ENCODE data around the gene MEIOC.
"Not testable (repeated sequence)": the region's sequence is repeated elsewhere in the genome, so short reads cannot be mapped to it uniquely, and the experiment has no call there.

MEIOC gene

GRCh38 chr17:44655983-44656710 is at the start of gene MEIOC:
Gene MEIOC (plus strand): TSS chr17:44656468. CDS start chr17:44656614, 146 bp downstream.
- Histone ChIP-seq H3K4me3 (ENCODE audit: low read depth in 1 of 2, low read length in 2 of 2) (peak within 1 kb of the TSS in 1 of 2 donors; percentile 47), H3K9me3 (ENCODE audit: control insufficient read depth in 1 of 2, low read length in 2 of 2) (no peaks in the 10 kb centered on the region), H3K27ac (ENCODE audit: low read length) (no peak within 1 kb of the TSS), H3K36me3 (ENCODE audit: control insufficient read depth in 1 of 2, insufficient read depth in 2 of 2, low read length in 2 of 2) (no peaks in the 10 kb centered on the region), H3K4me1 (ENCODE audit: control insufficient read depth in 1 of 2, insufficient read depth in 2 of 2, low read length in 2 of 2) (peaks cover 0 to 7% of the 10 kb centered on the region in 2 donors), H3K27me3 (ENCODE audit: low read depth, low read length) (peaks cover 5% of the 10 kb centered on the region)

- Histone ChIP-seq H3K9me3 (ENCODE audit: control insufficient read depth in 1 of 2, low read length in 2 of 2) (no peaks in the 10 kb centered on the region), H3K4me3 (ENCODE audit: low read depth in 1 of 2, low read length in 2 of 2) (no peak overlapping the region), H3K36me3 (ENCODE audit: control insufficient read depth in 1 of 2, insufficient read depth in 2 of 2, low read length in 2 of 2) (no peaks in the 10 kb centered on the region), H3K27me3 (ENCODE audit: low read depth, low read length) (no peaks in the 10 kb centered on the region), H3K4me1 (ENCODE audit: control insufficient read depth in 1 of 2, insufficient read depth in 2 of 2, low read length in 2 of 2) (peaks cover 0 to 6% of the 10 kb centered on the region in 2 donors), H3K27ac (ENCODE audit: low read length) (no peak overlapping the region)
Measured at GRCh38 chr17:44606658-44607057, 49.6 kb upstream of the MEIOC start.

GRCh38 chr17:44607836-44608690 is 48.2 kb upstream of the MEIOC start:
- H3K4me3 ChIP-seq (ENCODE audit: low read depth in 1 of 2, low read length in 2 of 2), result no peak overlapping the region
- no peaks in the 10 kb centered on the region for H3K27me3 ChIP-seq (ENCODE audit: low read depth, low read length)
- peaks cover 0 to 6% of the 10 kb centered on the region in 2 donors for H3K4me1 ChIP-seq (ENCODE audit: control insufficient read depth in 1 of 2, insufficient read depth in 2 of 2, low read length in 2 of 2)
- H3K9me3 ChIP-seq (ENCODE audit: control insufficient read depth in 1 of 2, low read length in 2 of 2), result no peaks in the 10 kb centered on the region
- no peaks in the 10 kb centered on the region for H3K36me3 ChIP-seq (ENCODE audit: control insufficient read depth in 1 of 2, insufficient read depth in 2 of 2, low read length in 2 of 2)
- no peak overlapping the region for H3K27ac ChIP-seq (ENCODE audit: low read length)

- Histone ChIP-seq H3K36me3 (ENCODE audit: control insufficient read depth in 1 of 2, insufficient read depth in 2 of 2, low read length in 2 of 2) (no peaks in the 10 kb centered on the region), H3K4me1 (ENCODE audit: control insufficient read depth in 1 of 2, insufficient read depth in 2 of 2, low read length in 2 of 2) (peaks cover 0 to 6% of the 10 kb centered on the region in 2 donors), H3K27me3 (ENCODE audit: low read depth, low read length) (no peaks in the 10 kb centered on the region), H3K4me3 (ENCODE audit: low read depth in 1 of 2, low read length in 2 of 2) (no peak overlapping the region), H3K9me3 (ENCODE audit: control insufficient read depth in 1 of 2, low read length in 2 of 2) (no peaks in the 10 kb centered on the region), H3K27ac (ENCODE audit: low read length) (no peak overlapping the region)
Measured at GRCh38 chr17:44608727-44609435, 47.4 kb upstream of the MEIOC start.

GRCh38 chr17:44610331-44610730 is 45.9 kb upstream of the MEIOC start:
- no peaks in the 10 kb centered on the region for H3K36me3 ChIP-seq (ENCODE audit: control insufficient read depth in 1 of 2, insufficient read depth in 2 of 2, low read length in 2 of 2)
- H3K9me3 ChIP-seq (ENCODE audit: control insufficient read depth in 1 of 2, low read length in 2 of 2), result no peaks in the 10 kb centered on the region
- no peak overlapping the region for H3K27ac ChIP-seq (ENCODE audit: low read length)
- no peak overlapping the region for H3K4me3 ChIP-seq (ENCODE audit: low read depth in 1 of 2, low read length in 2 of 2)
- H3K27me3 ChIP-seq (ENCODE audit: low read depth, low read length), result no peaks in the 10 kb centered on the region
- peaks cover 0 to 6% of the 10 kb centered on the region in 2 donors for H3K4me1 ChIP-seq (ENCODE audit: control insufficient read depth in 1 of 2, insufficient read depth in 2 of 2, low read length in 2 of 2)

GRCh38 chr17:44610871-44611270 is 45.4 kb upstream of the MEIOC start:
- H3K36me3 ChIP-seq (ENCODE audit: control insufficient read depth in 1 of 2, insufficient read depth in 2 of 2, low read length in 2 of 2), result no peaks in the 10 kb centered on the region
- no peak overlapping the region for H3K4me3 ChIP-seq (ENCODE audit: low read depth in 1 of 2, low read length in 2 of 2)
- H3K4me1 ChIP-seq (ENCODE audit: control insufficient read depth in 1 of 2, insufficient read depth in 2 of 2, low read length in 2 of 2), result peaks cover 0 to 6% of the 10 kb centered on the region in 2 donors
- no peaks in the 10 kb centered on the region for H3K27me3 ChIP-seq (ENCODE audit: low read depth, low read length)
- no peak overlapping the region for H3K27ac ChIP-seq (ENCODE audit: low read length)
- no peaks in the 10 kb centered on the region for H3K9me3 ChIP-seq (ENCODE audit: control insufficient read depth in 1 of 2, low read length in 2 of 2)

GRCh38 chr17:44614862-44615261 is 41.4 kb upstream of the MEIOC start:
- H3K9me3 ChIP-seq (ENCODE audit: control insufficient read depth in 1 of 2, low read length in 2 of 2), result no peaks in the 10 kb centered on the region
- no peak overlapping the region for H3K27ac ChIP-seq (ENCODE audit: low read length)
- H3K4me3 ChIP-seq (ENCODE audit: low read depth in 1 of 2, low read length in 2 of 2), result no peak overlapping the region
- H3K27me3 ChIP-seq (ENCODE audit: low read depth, low read length), result no peaks in the 10 kb centered on the region
- no peaks in the 10 kb centered on the region for H3K36me3 ChIP-seq (ENCODE audit: control insufficient read depth in 1 of 2, insufficient read depth in 2 of 2, low read length in 2 of 2)
- H3K4me1 ChIP-seq (ENCODE audit: control insufficient read depth in 1 of 2, insufficient read depth in 2 of 2, low read length in 2 of 2), result no peaks in the 10 kb centered on the region

- H3K36me3 ChIP-seq (ENCODE audit: control insufficient read depth in 1 of 2, insufficient read depth in 2 of 2, low read length in 2 of 2); H3K4me1 ChIP-seq (ENCODE audit: control insufficient read depth in 1 of 2, insufficient read depth in 2 of 2, low read length in 2 of 2); H3K27me3 ChIP-seq (ENCODE audit: low read depth, low read length); H3K27ac ChIP-seq (ENCODE audit: low read length); H3K9me3 ChIP-seq (ENCODE audit: control insufficient read depth in 1 of 2, low read length in 2 of 2); H3K4me3 ChIP-seq (ENCODE audit: low read depth in 1 of 2, low read length in 2 of 2): not testable (repeated sequence)
Measured at GRCh38 chr17:44618652-44619051, 37.6 kb upstream of the MEIOC start.

- Histone ChIP-seq H3K27me3 (ENCODE audit: low read depth, low read length) (no peaks in the 10 kb centered on the region), H3K36me3 (ENCODE audit: control insufficient read depth in 1 of 2, insufficient read depth in 2 of 2, low read length in 2 of 2) (no peaks in the 10 kb centered on the region), H3K27ac (ENCODE audit: low read length) (no peak overlapping the region), H3K4me3 (ENCODE audit: low read depth in 1 of 2, low read length in 2 of 2) (no peak overlapping the region), H3K4me1 (ENCODE audit: control insufficient read depth in 1 of 2, insufficient read depth in 2 of 2, low read length in 2 of 2) (no peaks in the 10 kb centered on the region), H3K9me3 (ENCODE audit: control insufficient read depth in 1 of 2, low read length in 2 of 2) (no peaks in the 10 kb centered on the region)
Measured at GRCh38 chr17:44623070-44623725, 33.1 kb upstream of the MEIOC start.

- H3K27me3 ChIP-seq (ENCODE audit: low read depth, low read length), result no peaks in the 10 kb centered on the region
- H3K36me3 ChIP-seq (ENCODE audit: control insufficient read depth in 1 of 2, insufficient read depth in 2 of 2, low read length in 2 of 2), result no peaks in the 10 kb centered on the region
- no peak overlapping the region for H3K4me3 ChIP-seq (ENCODE audit: low read depth in 1 of 2, low read length in 2 of 2)
- H3K9me3 ChIP-seq (ENCODE audit: control insufficient read depth in 1 of 2, low read length in 2 of 2), result no peaks in the 10 kb centered on the region
- H3K4me1 ChIP-seq (ENCODE audit: control insufficient read depth in 1 of 2, insufficient read depth in 2 of 2, low read length in 2 of 2), result no peaks in the 10 kb centered on the region
- no peak overlapping the region for H3K27ac ChIP-seq (ENCODE audit: low read length)
Measured at GRCh38 chr17:44627513-44628242, 28.6 kb upstream of the MEIOC start.

Data from muscle layer of duodenum (tissue), 2 donors.